Midbrain (tissue), 1 donor: ENCODE measurements around the gene NR2C2.

Experiments
- DNase-seq: peaks from one replicate; lab custom pipeline; 2025; lab: John Stamatoyannopoulos, UW

Gene NR2C2

DNA sequence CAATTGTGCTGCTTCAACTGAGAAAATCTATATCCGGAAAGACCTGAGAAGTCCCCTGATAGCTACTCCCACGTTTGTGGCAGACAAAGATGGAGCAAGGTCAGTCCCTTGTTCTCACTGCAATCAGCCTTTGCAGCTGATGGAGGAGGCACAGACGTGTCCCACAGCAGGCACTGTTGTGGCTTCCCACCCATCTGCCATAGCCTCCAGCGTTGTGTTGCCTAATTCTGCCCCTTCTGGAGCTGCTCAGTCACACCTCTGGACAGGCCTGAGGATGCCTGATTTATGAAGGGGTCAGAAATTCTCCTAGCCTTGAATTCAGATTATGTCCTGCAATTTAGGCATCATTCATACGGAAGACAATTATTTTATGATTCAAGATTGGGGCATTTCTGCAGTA lies 75.9 kb downstream of the NR2C2 start:
- DNase-seq, result no peak

DNA sequence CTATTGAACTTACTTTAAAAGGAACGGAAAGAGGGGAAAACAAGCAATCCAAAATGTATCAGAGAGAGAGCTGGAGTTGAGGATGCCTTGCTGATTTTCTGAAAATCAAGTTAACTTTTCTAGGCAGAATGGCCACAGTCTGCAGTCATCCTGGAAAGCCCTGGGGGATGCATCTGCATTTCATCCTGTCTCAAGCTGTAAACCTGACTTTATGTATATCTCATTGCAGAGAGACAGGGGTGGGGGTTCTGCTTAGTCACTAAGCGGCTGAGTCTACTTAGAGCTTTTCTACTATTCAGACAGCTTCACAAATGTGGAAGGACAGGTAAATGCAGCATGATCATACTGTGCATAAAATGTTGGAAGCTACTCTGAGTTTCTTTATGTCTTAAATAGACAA lies 76.3 kb downstream of the NR2C2 start:
- DNase-seq, result no peak

DNA sequence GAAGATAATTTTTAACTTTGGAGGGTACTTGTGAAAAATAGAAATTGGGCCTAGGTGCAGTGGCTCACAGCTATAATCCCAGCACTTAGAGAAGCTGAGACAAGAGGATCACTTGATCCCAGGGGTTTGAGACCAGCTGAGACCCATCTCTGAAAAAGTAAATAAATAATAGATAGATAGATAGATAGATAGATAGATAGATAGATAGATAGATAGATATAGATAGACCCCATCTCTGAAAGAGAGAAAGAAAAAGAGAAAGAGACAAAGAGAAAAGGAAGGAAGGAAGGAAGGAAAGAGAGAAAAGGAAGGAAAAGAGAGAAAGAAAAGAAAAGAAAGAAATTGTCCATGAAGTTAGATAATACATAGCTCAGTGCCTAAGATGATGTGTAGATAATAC lies 82.2 kb downstream of the NR2C2 start:
- DNase-seq, result no peak

- no peak for DNase-seq
Measured at GRCh38 chr3:15032650-15033049, 85.3 kb downstream of the NR2C2 start.

DNA sequence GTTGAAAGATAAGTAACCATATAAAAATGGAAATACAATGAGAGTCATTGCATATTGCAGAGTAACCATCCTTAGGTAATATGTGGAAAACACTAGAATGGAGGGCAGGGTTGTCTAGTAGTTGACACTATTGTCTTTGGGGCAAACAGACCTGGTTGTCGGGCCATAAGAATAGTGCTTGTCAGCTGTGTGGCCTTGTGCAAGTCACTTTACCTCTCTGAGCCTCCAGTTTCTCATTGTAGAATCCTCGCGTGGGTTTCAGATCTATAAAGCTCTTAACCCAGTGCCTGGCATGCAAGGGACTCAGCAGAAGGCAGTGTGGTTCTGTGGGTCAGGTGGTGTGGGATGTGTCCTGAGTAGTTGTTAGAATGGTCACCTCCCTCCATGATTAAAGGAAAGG lies 85.7 kb downstream of the NR2C2 start:
- no peak for DNase-seq

- no peak for DNase-seq
Measured at GRCh38 chr3:15038306-15038705, 90.9 kb downstream of the NR2C2 start.

DNA sequence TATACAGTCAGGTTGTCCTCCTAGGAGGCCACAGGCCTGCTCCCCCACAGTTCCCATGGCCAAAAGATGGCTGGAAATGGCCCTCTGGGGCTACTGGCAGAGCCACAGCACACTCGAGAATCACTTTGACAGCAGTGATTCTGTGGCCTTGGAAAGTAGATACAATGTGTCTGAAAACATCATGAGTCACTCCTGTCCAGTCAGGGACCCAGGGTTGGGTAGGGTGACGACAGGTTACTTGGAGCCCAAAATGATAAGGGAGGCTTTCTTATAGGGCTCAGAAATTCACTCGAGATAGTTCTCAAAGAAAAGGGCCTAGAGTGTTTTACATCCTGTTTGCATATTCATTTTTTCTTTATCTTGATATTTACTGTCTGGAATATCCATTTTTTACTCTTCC lies 93.5 kb downstream of the NR2C2 start:
- DNase-seq, result no peak

DNA sequence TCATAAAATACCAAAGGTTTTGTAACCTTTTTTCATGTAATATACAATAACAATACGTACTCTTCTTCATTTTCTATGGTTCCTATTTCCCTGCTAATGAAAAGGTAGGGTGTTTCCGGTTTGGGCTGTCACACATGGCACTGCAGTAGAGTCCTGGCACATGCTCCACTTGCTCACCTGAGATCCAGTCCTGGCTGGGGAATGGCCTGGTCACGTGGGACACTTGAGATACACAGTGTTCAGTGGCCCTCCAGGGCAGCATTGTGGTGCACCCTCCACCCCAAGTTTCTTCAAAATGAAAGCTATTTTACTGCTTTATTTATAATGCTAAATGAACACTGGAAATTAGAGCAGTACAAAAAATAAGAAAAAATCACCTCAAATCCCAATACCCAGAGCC lies 94.6 kb downstream of the NR2C2 start:
- DNase-seq, result no peak

- no peak for DNase-seq
Measured at GRCh38 chr3:15042936-15043335, 95.6 kb downstream of the NR2C2 start.

DNA sequence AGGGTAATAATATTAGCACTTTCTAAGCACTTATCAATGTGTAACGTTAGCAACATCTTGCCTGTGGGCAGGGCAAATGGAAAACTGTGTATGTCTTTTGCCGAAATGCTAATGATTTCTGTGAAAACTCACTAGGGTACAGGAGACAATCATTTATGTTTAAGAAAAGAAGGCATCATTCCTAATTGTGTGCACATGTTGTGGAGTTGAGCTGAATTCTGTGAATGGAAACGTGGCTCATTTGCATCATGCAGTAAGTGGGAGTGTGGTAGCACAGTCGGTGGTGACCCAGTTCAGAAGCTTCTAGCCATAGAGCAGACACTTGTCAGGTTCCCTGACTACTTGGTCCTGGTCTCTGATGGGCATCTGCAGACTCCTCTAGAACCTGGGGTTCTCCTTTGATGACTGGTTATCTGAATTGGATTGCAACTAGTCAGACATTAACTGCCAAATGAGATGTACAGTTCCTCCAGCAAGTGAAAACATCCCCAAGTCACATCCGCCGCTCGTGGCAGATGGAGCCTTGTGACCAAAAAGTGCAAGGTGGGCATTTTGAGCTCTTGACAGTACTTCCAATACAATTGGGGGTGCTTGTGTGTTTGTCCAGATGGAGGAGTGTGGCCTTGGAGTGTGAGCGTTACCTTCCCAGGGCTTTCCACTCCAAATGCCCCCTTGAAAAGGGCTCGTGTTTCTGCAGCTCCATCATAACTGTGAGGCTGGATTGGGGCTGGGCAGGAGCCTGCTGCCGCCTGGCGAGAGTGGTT lies 96.2 kb downstream of the NR2C2 start:
- no peak for DNase-seq

GRCh38 chr3:15044326-15044725 lies 96.9 kb downstream of the NR2C2 start:
- DNase-seq, result no peak

GRCh38 chr3:15045667-15046066 lies 98.3 kb downstream of the NR2C2 start:
- DNase-seq, result no peak

DNA sequence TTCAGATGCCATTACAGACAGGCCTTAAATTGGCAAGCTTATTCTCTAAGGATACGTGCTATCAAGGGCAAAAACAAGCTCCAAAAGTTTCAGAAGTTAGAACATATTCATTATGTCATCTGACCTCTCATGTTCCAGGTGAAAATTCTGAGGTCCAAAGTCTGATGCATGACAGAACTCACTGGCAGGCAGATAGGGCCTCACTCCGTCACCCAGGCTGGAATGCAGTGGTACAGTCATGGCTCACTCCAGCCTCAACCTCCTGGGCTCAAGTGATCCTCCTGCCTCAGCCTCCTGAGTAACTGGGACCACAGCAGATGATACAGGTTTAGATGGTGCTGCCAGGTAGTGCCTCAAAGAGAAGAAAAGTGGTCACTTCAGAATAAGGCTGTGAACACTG lies 102.2 kb downstream of the NR2C2 start:
- no peak for DNase-seq

DNA sequence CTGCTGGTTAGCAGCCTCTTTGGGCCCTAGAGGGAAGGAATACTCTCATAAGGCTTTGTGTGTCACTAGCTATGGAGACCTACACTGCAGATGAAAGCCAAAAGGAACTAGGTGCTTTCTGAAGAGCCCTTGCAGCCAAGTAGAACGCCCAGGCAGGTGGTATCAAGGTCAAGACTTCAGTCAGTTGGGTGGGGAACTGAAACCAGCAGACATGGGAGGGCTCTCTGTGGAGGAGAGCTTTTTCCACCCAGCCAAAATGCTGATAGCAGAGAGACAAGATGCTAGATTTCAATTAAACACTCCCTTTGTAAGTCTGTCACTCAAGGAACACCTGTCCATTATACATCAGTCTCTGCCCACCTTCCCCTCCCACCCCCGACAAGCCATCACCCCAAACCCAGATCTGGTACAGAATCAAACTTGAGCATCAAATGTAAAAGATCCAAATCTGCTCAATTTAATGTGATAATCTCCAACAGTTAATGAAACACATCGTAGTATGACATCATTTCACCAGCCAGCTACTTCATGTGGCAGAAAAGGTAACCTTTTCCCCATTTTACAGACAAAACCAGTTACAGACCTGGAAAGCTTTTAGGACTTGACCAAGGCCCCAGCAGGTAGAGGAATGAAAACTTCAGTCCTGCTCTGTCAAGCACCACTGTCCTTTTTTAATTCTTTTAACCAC lies 103.2 kb downstream of the NR2C2 start:
- DNase-seq, result no peak

DNA sequence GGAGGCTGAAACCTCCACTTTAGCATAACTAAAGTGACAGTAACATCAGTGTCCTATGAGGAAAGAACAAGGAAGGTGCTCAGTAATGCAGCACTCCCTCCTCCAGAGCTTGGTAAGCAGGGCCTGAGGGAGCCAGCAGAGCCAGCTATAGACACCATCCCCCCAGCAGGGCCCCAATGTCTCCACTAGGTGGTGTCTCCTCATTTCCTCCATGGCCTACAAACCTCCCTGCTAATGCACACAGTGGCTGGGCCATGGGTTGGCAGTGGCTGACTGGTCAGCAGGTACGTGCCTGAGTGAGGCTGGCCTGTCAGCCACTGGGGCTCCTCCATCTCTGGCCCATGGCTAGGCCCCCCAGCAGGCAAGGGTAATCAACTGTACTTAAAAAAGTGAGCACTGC lies 104.1 kb downstream of the NR2C2 start:
- no peak for DNase-seq

GRCh38 chr3:15052335-15053242 lies 105.2 kb downstream of the NR2C2 start:
- no peak for DNase-seq

- no peak for DNase-seq
Measured at GRCh38 chr3:15053541-15053940, 106.2 kb downstream of the NR2C2 start.

DNA sequence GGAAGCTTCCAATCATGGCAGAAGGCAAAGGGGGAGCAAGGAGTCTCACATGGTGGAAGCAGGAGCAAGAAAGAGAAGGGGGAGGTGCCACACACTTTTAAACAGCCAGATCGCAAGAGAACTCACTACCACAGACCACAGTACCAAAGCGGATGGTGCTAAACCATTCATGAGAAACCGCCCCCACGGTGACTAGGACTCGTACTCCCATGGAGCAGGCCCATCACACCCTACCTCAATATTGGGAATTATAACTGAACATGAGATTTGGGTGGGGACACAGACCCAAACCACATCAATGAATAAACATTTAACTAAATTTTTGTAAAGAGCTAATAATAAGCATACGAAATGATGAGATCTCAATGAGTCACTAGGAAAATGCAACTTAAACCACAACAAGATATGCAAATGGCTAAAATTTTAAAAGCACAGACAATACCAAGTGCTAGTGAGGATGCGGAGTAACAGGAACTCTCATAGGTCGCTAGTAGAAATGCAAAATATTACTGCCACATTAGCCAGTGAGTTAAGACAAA lies 107.7 kb downstream of the NR2C2 start:
- no peak for DNase-seq

- DNase-seq, result no peak
Measured at GRCh38 chr3:15056676-15057404, 109.5 kb downstream of the NR2C2 start.

GRCh38 chr3:15060029-15060428 lies 112.6 kb downstream of the NR2C2 start:
- no peak for DNase-seq

GRCh38 chr3:15063238-15063637 lies 115.9 kb downstream of the NR2C2 start:
- DNase-seq, result no peak
